HG03280 (cell line): ENCODE data around the gene WDR37.
"Not testable (repeated sequence)": the region's sequence is repeated elsewhere in the genome, so short reads cannot be mapped to it uniquely, and the experiment has no call there.

Source experiments
- ATAC-seq: cut with Tn5 transposase; IDR thresholded peaks from one replicate; pipeline ENCODE4 v1.9.1; 2021; ENCODE audit warnings: mild to moderate bottlenecking, moderate library complexity; ENCODE audit not compliant: unreplicated experiment

WDR37 gene

DNA sequence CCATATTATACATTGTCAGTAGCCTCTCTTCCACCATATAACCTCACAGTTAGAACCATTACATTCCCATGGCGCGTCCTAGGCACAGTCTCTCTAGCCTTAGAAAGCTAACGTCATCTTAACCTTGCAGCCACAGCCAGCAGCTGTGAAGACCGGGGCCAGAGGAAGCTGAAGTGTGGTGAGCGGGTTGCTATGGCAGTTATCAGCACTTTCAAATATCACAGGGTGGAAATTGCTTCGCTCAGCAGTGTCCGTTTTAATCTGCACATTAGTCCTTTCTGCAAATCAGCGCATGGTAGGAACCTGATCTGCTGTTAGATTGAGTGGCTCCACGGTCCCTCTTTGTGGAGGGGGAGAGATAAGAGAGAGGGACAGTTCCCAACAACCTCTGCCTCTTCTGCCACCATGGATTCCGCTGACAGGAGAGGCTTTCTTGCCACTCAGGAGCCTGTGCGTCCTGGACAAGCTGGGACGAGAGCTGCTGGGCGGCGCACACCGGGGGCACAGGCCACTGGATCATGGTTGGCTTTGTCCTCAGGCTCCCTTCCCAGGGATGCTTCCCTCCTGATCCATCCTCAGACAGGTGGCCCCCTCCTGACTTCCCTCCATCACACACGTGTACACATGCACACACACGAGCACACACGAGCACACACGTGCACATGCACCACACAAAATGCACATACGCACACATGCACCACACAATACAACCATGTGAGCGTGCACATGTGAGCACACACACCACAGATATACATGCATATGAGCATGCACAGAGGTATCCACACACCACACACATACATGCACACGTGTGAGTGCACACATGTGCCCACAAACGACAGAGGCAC lies 93.8 kb downstream of the WDR37 start:
- ATAC-seq = no peak

DNA sequence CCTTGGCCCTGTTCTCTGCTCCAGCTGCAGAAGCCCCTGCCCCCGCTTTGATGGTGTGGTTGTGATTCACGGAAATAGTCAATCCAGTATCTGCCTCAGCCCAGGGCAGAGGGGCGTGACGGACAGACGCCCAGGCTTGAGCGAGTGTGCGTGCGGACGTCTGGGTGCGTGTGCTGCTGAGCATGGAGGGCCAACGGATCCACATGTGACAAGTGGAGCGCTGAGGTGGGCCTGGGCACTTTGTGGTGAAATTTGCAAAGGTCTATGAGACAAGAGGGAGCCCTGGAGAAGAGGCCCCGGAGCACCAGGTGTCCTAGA lies 94.4 kb downstream of the WDR37 start:
- no peak for ATAC-seq

DNA sequence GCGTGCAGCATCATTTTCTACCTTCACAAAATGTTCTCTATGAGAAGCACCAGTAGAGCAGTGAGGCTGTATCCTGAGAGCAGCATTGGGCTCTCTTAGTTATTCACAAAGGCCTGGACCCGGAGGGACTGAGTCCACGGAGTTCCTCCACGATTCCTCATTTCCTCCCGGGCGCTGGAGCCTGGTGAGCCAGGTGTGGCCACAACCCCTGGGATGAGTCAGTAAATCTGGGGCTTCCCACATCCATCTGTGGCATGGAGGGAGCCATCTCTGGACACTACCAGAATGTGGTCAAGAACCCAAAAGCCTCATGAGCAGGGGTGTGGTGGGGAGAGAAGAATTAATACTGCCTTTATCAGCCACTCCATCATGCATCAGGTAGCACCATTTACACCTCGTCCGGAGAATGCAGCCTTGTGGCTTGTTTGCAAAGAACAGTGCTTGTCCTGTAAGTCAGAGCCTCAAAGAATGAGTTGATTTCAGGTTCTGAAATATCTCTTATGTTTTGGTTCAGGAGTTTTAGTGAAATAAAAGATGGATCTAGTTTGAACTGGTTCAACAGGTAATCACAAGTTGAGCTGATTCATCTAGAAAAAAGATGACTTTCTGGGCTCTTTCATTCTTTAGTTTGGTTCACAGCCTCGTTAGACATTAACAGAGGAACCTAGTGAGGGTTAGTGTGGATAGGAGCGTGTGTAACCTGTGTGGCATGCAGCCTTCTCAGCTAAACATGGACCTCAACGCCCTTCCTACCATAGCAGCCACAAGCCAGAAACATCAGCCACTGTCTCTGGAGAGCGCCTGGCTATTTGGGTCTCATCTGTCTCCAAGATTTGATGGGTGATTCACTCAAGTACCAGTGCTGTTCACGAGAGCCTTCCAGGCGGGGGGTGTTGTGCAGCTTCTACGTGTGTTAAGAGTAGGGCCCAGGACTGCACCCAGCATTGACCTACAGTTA lies 95.2 kb downstream of the WDR37 start:
- no peak for ATAC-seq

DNA sequence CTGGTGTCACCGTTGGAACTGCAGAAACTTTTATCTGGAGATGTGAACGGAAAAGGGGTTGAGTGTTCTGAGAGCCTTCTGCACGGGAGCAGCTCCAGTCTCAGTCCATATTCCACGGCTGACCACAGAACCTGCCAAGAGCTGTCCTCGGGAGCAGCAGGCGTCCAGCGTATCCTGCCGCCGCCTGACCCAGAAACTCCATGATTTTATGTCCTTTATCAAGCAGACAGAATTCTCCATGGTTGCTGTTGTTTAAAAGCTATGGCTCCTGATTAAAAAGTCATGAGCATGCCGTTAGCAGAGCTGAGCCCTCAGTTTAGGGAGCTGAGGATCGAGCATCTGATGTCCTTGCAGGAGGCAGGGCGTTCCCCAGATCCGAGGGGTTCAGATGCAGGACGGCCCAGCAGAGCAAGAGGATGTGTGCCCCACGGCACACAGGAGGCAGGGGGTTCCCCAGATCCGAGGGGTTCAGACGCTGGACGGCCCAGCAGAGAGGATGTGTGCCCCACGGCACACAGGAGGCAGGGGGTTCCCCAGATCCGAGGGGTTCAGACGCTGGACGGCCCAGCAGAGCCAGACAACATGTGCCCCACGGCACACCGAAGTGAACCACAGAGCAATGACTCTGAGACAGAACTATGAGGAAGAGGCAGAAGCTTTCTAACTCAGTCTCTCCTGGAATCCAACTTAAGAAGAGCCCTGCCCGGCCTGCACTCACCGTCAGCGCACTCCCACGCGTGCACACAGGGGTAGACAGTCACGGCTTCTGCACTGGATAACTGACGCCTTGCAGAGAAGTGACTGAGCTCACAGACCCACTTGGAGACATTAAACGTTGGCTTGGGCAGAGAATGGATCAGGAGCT lies 96.4 kb downstream of the WDR37 start:
- ATAC-seq = no peak

DNA sequence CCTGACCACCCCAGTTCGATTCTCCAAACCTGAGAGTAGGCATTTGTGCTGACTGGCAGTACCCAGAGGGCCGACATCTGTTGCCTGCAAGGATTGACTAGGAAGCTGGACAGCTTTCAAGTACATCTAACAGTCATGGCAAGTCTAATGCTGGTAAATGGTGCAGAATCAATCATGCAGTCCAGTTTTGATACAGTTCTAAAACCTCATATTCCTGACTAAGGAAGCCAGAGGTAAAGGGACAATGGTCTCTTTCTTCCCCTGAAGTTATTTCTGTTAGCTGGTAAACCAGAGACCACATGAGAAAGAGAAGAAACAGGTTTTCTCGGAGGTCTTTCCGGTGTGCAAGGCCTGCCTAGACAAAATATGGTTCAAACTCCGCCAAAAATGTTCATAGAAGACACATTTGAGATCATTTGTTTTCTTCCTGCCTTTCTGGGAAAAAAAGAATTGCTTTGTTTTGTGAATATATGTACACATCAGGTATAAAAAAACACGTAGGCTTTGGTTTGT lies 97.1 kb downstream of the WDR37 start:
- ATAC-seq = no peak

DNA sequence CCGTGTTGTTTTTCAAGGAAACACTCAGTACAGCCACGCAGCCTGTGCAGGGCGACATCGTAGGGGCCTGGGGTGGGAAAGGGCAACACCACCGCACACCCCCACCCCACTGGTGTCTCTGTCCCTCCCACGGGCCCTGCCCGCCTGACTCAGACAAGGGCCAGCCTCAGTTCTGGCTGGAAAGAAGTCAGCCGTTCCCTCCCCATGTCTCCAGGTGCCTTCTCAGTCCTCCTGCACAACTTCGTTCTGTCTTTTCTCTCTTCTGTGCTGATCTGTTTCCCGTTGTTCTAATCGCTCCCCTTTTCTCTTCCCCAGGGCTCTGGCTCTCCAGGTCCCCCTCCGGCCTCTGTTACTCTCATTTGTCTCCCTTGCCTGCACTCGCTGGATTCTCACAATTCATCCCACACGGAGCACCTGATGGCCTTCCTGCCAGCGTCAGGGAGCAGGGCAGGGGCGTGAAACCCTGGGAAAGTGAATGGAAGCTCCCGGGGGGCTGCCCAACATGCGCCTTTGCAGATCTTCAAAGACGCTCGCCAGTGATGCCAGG lies 97.7 kb downstream of the WDR37 start:
- ATAC-seq = no peak

DNA sequence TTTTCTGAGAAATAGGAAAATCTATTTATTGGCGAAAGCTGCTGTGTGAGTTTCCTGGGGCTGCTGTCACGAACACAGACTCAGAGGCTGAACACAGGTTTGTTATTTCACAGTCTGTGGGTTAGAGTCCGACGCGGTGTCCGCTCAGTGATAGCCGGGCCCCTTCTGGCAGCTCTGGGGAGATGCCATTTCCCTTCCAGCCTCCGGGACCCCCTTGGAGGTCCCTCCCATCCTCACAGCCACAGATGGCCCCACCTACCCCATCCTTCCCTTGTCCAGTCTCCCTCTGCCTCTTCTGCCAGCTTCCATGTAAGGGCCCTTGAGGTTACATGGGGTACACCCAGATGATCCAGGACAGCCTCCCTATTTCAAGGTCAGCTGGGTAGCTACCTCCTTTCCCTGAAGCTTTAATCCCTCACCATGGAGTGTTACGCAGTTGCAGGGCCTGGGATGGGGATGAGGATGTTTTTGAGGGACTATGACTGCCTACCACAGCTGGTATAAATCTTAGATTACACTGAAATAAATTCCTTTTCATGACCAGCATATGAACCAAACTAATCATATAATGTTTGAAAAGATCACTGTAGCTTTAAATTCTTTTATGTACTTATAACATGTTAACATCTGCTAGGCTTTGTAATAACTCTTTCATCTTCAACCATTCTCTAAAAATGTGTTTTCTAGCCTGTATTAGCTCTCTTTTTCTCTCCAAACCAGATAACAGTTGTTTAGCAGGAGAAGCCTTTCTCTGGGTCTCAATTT lies 98.5 kb downstream of the WDR37 start:
- ATAC-seq = no peak

DNA sequence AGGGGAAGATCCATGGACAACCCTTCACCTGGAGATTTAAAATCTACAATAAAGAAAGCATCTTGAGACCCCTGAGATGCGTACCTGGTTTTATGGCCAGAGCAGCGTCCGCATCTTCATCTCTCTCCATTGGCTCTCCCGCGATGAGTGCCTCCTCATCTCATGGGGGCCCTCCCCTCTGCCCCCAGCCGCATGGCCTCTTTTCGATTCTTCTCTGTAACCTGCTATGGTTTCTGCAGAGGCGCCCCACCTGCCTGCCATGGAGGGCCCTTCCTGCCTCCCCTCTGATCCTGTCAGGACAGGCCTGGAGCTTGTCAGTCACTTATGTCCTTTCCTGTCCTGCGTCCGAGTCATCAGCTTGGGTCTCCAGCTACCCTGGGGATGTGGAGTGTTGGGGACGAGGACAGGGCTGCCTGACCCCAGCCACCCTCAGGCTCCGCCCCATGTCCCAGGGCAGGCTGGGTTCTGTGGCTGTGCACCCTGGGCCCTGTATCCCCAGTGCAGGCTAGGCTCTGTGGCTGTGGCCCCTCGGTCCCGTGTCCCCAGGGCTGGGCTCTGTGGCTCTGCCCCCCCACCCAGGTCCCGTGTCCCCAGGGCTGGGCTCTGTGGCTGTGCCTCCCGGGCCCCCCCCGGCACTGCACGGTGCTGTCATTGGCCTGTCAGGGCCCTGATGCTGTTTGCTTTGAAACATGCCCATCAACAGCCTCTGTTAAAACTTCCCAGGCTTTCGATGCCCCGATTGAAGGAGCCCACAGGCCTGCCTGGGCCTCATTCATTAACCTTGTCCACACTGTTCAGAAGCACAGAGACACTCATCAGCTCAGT lies 99.8 kb downstream of the WDR37 start:
- ATAC-seq = no peak

DNA sequence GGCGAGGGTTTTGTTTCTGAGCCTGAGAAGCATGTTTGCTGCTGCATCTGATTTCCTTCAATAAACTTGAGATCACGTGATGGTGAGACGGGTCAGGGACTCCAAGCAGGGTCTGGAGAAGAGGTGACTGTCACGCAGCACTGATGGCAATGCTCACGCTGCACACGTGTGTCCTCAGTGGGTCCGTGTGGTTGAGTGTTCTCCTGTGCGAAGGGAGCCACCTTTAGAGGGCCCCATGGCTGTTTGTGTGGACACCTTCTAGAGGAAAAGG lies 100.4 kb downstream of the WDR37 start:
- ATAC-seq = no peak

DNA sequence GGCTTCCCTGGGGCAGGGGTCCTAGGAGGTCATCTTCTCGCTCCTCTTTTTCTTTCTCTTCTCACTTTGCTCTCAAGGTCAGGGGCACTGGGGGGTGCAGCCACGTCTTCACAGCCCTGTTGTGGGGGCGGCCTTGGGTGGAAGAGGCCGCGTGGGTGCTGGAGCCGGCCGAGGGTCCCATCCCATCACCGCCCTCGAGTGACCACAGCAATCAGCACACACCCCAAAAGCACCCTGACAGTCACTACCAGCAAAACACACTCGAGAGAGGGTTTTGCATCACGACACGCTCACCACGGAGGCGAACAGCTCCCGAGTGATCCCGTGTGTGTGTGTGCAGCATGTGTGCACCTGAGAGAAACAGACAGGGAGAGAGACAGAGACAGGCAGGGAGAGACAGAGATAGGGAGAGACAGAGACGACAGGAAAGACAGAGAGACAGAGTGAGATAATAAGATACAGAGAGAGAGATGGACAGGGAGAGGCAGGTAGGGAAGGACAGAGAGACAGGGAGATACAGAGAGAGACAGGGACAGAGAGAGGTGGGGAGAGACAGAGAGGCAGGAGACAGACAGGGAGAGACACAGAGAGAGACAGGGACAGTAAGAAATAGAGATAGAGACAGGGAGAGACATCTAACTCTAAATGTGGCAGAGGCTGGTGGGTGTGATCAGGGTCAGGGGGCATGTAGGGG lies 100.9 kb downstream of the WDR37 start:
- ATAC-seq = no peak

DNA sequence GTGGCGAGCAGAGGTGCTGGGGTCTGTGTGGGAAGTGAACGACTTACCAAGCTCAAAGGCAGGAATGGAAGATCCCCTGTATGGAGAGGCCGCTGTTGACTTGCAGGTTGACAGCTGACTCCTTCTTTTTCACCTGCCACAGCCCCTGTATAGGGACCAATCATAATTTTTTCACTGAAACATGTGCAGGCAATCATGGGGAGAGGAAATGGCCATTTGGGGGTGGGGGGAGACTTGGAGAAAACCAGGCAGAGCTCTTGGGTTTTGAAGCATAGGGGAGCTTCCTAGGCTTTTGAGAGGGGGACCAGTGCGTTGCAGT lies 101.4 kb downstream of the WDR37 start:
- ATAC-seq = no peak

DNA sequence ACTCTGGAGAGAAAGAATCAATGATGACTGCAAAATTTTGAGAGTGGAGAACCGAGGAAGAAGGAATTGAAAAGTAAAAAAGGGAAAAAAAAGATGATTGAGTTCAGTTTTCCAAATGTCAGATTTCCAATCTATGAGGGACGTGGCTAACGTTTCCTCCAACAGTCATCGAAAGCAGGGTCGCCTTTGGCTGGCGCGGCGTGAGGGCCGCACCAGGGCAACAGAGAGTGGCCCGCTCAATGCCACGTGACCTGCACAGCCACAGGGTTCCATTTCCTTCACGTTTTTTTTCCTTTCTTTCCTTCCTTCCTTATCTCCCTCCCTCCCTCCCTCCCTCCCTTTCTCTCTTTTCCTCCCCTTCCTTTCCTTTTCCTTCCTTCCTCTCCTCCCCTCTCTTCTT lies 101.9 kb downstream of the WDR37 start:
- ATAC-seq = no peak

DNA sequence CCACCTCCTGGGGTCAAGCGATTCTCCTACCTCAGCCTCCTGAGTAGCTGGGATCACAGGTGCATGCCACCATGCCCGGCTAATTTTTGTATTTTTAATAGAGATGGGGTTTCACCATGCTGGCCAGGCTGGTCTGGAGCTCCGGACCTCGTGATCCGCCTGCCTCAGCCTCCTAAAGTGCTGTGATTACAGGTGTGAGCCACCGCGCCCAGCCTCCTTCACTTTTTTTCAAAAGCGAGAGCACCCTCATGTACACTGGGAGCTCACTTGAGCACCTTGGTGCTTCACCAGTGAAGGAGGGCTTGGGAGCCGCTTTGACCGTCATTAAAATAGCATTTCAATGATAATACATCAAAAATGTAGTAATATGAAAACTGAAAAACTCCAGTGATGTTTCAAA lies 102.4 kb downstream of the WDR37 start:
- not testable (repeated sequence) for ATAC-seq

DNA sequence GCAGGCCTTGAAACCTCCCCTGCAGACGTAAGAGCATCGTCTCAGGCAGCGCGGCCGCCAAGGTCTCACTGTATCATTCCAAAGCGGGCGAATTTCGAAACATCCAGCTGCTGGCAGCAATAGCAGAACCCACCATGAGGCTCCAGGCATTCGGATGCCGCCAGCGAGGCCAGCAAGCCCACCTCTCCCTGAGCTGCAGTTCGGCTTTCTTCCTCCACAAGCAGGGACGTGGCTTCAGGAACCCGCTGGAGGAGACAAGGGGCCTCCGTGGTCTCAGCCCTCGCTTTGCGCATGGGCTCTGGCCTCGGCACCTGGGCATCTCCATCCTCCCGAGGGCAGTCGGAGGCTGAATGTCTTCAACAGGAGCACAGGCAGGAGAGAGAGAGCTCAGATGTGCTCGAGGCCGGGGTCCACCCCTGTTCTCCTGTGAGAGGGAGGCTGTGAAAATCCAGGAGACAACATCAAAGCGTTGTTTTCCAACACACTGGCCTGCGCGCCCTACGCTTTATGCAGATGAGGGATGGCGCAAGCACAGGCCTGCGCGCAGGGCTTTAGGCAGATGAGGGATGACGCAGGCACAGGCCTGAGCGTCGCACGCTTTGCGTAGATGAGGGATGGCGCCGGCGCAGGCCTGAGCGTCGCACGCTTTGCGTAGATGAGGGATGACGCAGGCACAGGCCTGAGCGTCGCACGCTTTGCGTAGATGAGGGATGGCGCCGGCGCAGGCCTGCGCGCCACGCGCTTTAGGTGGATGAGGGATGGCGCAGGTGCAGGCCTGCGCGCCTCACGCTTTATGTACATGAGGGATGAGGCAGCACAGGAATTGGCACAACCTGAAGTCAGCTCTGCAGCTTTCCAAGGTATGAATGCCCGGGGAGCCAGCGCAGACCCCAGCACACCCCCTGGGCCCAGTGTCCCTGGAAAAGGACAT lies 103.2 kb downstream of the WDR37 start:
- no peak for ATAC-seq

DNA sequence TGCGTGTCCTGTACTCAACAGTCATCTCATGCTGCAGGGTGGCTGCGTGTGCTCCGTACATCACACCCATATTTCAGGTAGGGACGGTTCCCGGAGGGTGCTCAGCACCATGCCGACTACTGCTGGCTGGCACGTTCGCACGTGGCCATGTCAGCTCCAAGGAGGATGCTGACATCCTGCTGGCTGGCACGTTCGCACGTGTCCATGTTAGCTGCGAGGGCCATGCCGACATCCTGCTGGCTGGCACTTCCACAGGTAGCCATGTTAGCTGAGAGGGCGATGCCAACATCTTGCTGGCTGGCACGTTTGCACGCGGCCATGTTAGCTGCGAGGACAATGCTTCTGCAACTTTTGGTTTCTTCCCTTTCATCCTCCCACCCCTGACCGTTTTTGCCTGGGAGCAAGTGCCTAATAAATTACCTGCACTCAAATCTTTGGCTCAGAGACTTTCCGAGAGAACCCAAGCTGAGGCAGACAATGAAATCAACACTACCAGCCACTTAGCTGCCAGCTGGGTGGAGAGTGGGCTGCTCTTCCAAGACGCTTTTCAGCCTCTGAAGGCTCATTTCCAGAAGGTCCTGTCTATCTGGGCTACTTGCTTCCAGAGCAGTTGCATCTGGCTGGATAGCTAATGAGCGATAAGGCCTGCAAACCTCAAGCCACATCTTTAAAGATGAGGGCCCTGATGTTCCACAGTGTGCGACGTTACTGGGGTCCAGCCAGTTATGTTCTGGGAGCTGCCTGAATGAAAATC lies 104.6 kb downstream of the WDR37 start:
- ATAC-seq = no peak

DNA sequence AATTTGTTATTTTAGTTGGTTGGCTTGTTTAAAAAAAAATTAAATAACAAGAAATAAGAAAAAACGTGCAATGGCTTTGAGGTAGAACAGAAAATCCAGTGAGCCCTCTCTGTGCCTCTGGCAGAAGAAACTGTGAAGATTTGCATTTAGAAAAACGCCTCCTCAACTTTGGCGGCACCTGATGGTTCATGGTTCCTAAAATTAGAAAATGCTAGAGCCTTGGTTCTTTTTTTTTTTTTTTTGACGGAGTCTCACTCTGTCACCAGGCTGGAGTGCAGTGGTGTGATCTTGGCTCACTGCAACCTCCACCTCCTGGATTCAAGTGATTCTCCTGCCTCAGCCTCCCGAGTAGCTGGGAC lies 105.1 kb downstream of the WDR37 start:
- ATAC-seq = not testable (repeated sequence)
